Activated CD4-positive, alpha-beta T cell treated with anti-CD3 and anti-CD28 coated beads, Interleukin-2, amount 50 U/mL, for 1 hour (primary cell): Measurements from ENCODE around the gene OR6B1.
"Not testable (repeated sequence)": the region's sequence is repeated elsewhere in the genome, so short reads cannot be mapped to it uniquely, and the experiment has no call there.

Source experiments
- DNase-seq: peaks from one replicate; pipeline ENCODE4 v3.0.0-alpha.2; 2020

OR6B1 gene

GRCh38 chr7:144049491-144049890 is 49.4 kb downstream of the OR6B1 start:
- no peak for DNase-seq

GRCh38 chr7:144050093-144050492 is 50.0 kb downstream of the OR6B1 start:
- no peak for DNase-seq

GRCh38 chr7:144050884-144051283 is 50.8 kb downstream of the OR6B1 start:
- not testable (repeated sequence) for DNase-seq

GRCh38 chr7:144057954-144058353 is 57.8 kb downstream of the OR6B1 start:
- no peak for DNase-seq
